IMR-90 (cell line): ENCODE results near the gene HLA-DQB1. TPM values are rescaled to one million over a fixed set of nuclear protein-coding genes. Genes with fewer than 3 reads are reported as not detected.

Experiments used
- ATAC-seq: fragments of 200-7000 bp; cut with Tn5 transposase; 2 replicates; pipeline ENCODE4 v1.9.1; 2020; ENCODE audit warnings: low read depth, mild to moderate bottlenecking, moderate library complexity
- BruUV-seq: library from RNA; stranded (reverse); fragments of 400-500 nt; replicated peaks from 2 replicates; lab custom pipeline; 2021; lab: Mats Ljungman, UMichigan
- CTCF ChIA-PET: fragments of 300-600 bp; formaldehyde crosslinking; extraction: SDS; loops from one replicate; lab custom pipeline; 2021; ENCODE audit warnings: antibody characterized with exemption; lab: Yijun Ruan, JAX
- POLR2A ChIA-PET: fragments of 300-600 bp; sonication (Branson Sonifier 250); formaldehyde crosslinking; loops from one replicate; lab custom pipeline; 2022; ENCODE audit warnings: antibody characterized with exemption; ENCODE audit not compliant: unreplicated experiment; lab: Charles Lee
- DNase-seq: peaks from one replicate; pipeline ENCODE4 v3.0.0; 2013
- H2AFZ ChIP-seq: replicated peaks from 2 replicates; pipeline ENCODE3; 2013; ENCODE audit warnings: low read length, mild to moderate bottlenecking; ENCODE audit not compliant: poor library complexity
- H2AK5ac ChIP-seq: 2 replicates; pipeline ENCODE4 v1.6.1; 2013; ENCODE audit warnings: low read depth, low read length, inconsistent platforms
- H2AK9ac ChIP-seq: replicated peaks from 2 replicates; pipeline ENCODE3; 2013; ENCODE audit warnings: mild to moderate bottlenecking, low read depth, low read length, moderate library complexity; ENCODE audit not compliant: poor library complexity
- H2BK120ac ChIP-seq: 2 replicates; pipeline ENCODE4 v1.6.1; 2013; ENCODE audit warnings: low read depth, low read length, inconsistent platforms
- H2BK15ac ChIP-seq: 3 replicates; pipeline ENCODE4 v1.6.1; 2013; ENCODE audit warnings: low read depth, low read length, inconsistent platforms
- H2BK20ac ChIP-seq: 2 replicates; pipeline ENCODE4 v1.6.1; 2013; ENCODE audit warnings: low read depth, mild to moderate bottlenecking, inconsistent platforms, low read length, moderate library complexity
- H2BK5ac ChIP-seq: 2 replicates; pipeline ENCODE4 v1.6.1; 2013; ENCODE audit warnings: mild to moderate bottlenecking, low read depth, low read length, inconsistent platforms; ENCODE audit not compliant: poor library complexity, severe bottlenecking
- H3K14ac ChIP-seq: replicated peaks from 2 replicates; pipeline ENCODE4 v1.6.1; 2013; ENCODE audit warnings: low read depth, low read length, inconsistent platforms
- H3K18ac ChIP-seq: 2 replicates; pipeline ENCODE4 v1.6.1; 2013; ENCODE audit warnings: low read depth, low read length, control low read depth
- H3K23ac ChIP-seq: 2 replicates; pipeline ENCODE4 v1.6.1; 2013; ENCODE audit warnings: low read depth, low read length, inconsistent platforms
- H3K27ac ChIP-seq: 2 replicates; pipeline ENCODE4 v1.5.1; 2013; ENCODE audit warnings: mild to moderate bottlenecking, control low read depth, low read length; ENCODE audit not compliant: insufficient read depth
- H3K27me3 ChIP-seq: 2 replicates; pipeline ENCODE4 v1.6.1; 2013; ENCODE audit warnings: low read length; ENCODE audit not compliant: control insufficient read depth, insufficient read depth
- H3K36me3 ChIP-seq: 2 replicates; pipeline ENCODE4 v1.6.1; 2013; ENCODE audit warnings: low read length, mixed read lengths; ENCODE audit not compliant: control insufficient read depth, insufficient read depth
- H3K4ac ChIP-seq: 2 replicates; pipeline ENCODE4 v1.6.1; 2013; ENCODE audit warnings: low read depth, low read length, inconsistent platforms
- H3K4me1 ChIP-seq: 2 replicates; pipeline ENCODE4 v1.6.1; 2013; ENCODE audit warnings: low read length, mixed read lengths; ENCODE audit not compliant: control insufficient read depth, insufficient read depth
- H3K4me2 ChIP-seq: 2 replicates; pipeline ENCODE4 v1.6.1; 2013; ENCODE audit warnings: low read depth, mild to moderate bottlenecking, control low read depth, low read length, moderate library complexity
- H3K4me3 ChIP-seq: 2 replicates; pipeline ENCODE4 v1.5.1; 2013; ENCODE audit warnings: low read depth, mild to moderate bottlenecking, control low read depth, low read length, moderate library complexity; ENCODE audit not compliant: insufficient read depth
- H3K56ac ChIP-seq: 2 replicates; pipeline ENCODE4 v1.6.1; 2013; ENCODE audit warnings: low read length, inconsistent platforms; ENCODE audit not compliant: insufficient read depth; ENCODE audit errors: extremely low read depth
- H3K79me1 ChIP-seq, 2 experiments: 2 replicates each; pipeline ENCODE4 v1.6.1; 2013; ENCODE audit warnings: low read length in 2 of 2, inconsistent platforms in 1 of 2, low read depth in 1 of 2
- H3K9ac ChIP-seq: 2 replicates; pipeline ENCODE4 v1.6.1; 2013; ENCODE audit warnings: low read depth, low read length, control low read depth
- H3K9me1 ChIP-seq: 2 replicates; pipeline ENCODE4 v1.6.1; 2013; ENCODE audit warnings: low read length, inconsistent platforms; ENCODE audit not compliant: insufficient read depth
- H3K9me3 ChIP-seq: 2 replicates; pipeline ENCODE4 v1.6.1; 2013; ENCODE audit warnings: low read length; ENCODE audit not compliant: control insufficient read depth, insufficient read depth
- H4K20me1 ChIP-seq: 2 replicates; pipeline ENCODE4 v1.6.1; 2013; ENCODE audit warnings: low read length, inconsistent platforms; ENCODE audit not compliant: insufficient read depth
- H4K5ac ChIP-seq: 2 replicates; pipeline ENCODE4 v1.6.1; 2013; ENCODE audit warnings: mild to moderate bottlenecking, low read depth, low read length, control low read depth
- H4K8ac ChIP-seq, 2 experiments: 2 replicates each; pipeline ENCODE4 v1.6.1; 2013; ENCODE audit warnings: low read depth in 2 of 2, low read length in 2 of 2, control low read depth in 1 of 2, inconsistent platforms in 1 of 2
- H4K91ac ChIP-seq: 2 replicates; pipeline ENCODE4 v1.6.1; 2013; ENCODE audit warnings: low read depth, low read length, inconsistent platforms; ENCODE audit not compliant: insufficient read depth
- BHLHE40 ChIP-seq: fragments of 150-350 bp; IDR thresholded peaks from 2 replicates; pipeline ENCODE4 v1.6.1; 2016; ENCODE audit warnings: mild to moderate bottlenecking, low read depth, low read length
- CEBPB ChIP-seq: IDR thresholded peaks from 2 replicates; pipeline ENCODE4 v1.6.1; 2012; ENCODE audit warnings: low read depth, low read length, improper control_type of control experiment
- CHD1 ChIP-seq: IDR thresholded peaks from 2 replicates; pipeline ENCODE4 v1.6.1; 2012; ENCODE audit warnings: low read depth, low read length, improper control_type of control experiment
- FOS ChIP-seq: fragments of 150-350 bp; IDR thresholded peaks from 2 replicates; pipeline ENCODE4 v1.6.1; 2016; ENCODE audit warnings: low read depth, low read length
- MXI1 ChIP-seq: IDR thresholded peaks from 2 replicates; pipeline ENCODE4 v1.6.1; 2012; ENCODE audit warnings: low read depth, mild to moderate bottlenecking, low read length, moderate library complexity, borderline replicate concordance
- NFE2L2 ChIP-seq: fragments of 150-350 bp; IDR thresholded peaks from 2 replicates; pipeline ENCODE4 v1.6.1; 2016; ENCODE audit warnings: low read depth, mild to moderate bottlenecking, low read length
- POLR2A ChIP-seq: IDR thresholded peaks from 2 replicates; pipeline ENCODE4 v1.6.1; 2012; ENCODE audit warnings: mild to moderate bottlenecking, low read depth, low read length
- SMC3 ChIP-seq: fragments of 150-350 bp; IDR thresholded peaks from 2 replicates; pipeline ENCODE4 v1.6.1; 2016; ENCODE audit warnings: low read depth, mild to moderate bottlenecking, antibody characterized with exemption, low read length, moderate library complexity
- WGBS, 2 experiments: methylation state at CpG; one replicate each; pipeline versions ENCODE4 v1.1.5 to v1.1.7; 2013; ENCODE audit warnings: missing lambda C conversion rate in 2 of 2; ENCODE audit not compliant: insufficient read length in 1 of 2; ENCODE audit errors: extremely low coverage in 2 of 2; 5-methylcytosine and 5-hydroxymethylcytosine counted together
- dilution Hi-C: fragments of 300-500 bp; cut with HindIII; formaldehyde crosslinking; loops from one replicate; pipeline ENCODE4 v1.14.3; 2018; ENCODE audit warnings: low sequenced_read_pairs; ENCODE audit not compliant: unreplicated experiment
- in situ Hi-C: fragments of 300-500 bp; cut with MboI; formaldehyde crosslinking; loops from 3 replicates; pipeline ENCODE4 v1.14.3; 2019; ENCODE audit warnings: low sequenced_read_pairs, inconsistent platforms, mixed read lengths
- intact Hi-C: fragments of 100-400 bp; cut with micrococcal nuclease; formaldehyde crosslinking; loops from 2 replicates; pipeline ENCODE4 v1.10.0; 2022
- polyA plus RNA-seq, 3 experiments: library from polyadenylated mRNA; depleted of rRNA; stranded (reverse); fragments of >200 nt; gene quantifications; 2 replicates each; pipeline ENCODE4 v1.2.3, GENCODE V29; 2012; ENCODE audit warnings: low replicate concordance in 1 of 3
- total RNA-seq: library from RNA; depleted of rRNA; stranded (reverse); fragments of >200 nt; gene quantifications from 2 replicates; pipeline ENCODE4 v1.2.3, GENCODE V29; 2012
- TF ChIP-seq, protein P1 (sequence below): fragments of 150-350 bp; IDR thresholded peaks from 2 replicates; pipeline ENCODE4 v1.6.1; 2017; ENCODE audit warnings: mild to moderate bottlenecking, antibody characterized with exemption, low read length, low read depth
- TF ChIP-seq, protein P2 (sequence below): conservative IDR thresholded peaks from 2 replicates; pipeline ENCODE4 v1.5.1; 2012; ENCODE audit warnings: mild to moderate bottlenecking, low read depth, low read length, improper control_type of control experiment
- TF ChIP-seq, protein P3 (sequence below): fragments of 150-350 bp; IDR thresholded peaks from 2 replicates; pipeline ENCODE4 v1.6.1; 2016; ENCODE audit warnings: low read depth, mild to moderate bottlenecking, low read length, moderate library complexity, borderline replicate concordance

HLA-DQB1 gene
- total and polyA plus RNA-seq, 2 of the 4 experiments (the other 2 are of a cell fraction): not detected

DNA sequence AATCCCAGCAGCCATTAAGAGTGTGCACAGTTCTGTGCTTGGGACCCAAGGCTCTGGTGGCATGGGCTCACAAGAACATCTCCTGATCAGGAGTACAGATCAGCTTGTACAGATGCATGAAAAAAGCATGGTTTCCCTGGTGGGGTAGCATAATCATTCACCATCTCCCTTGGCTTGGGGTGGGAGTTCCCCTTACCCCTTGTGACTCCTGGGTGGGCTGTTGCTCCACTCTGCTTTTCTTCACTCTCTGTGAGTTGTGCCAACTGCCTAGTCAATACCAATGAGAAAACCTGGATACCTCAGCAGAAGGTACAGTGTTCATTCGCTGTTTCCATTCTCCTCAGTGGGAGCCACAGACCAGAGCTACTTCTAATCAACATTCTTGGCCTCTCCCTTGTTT, 13.6 kb upstream of the HLA-DQB1 start:
- H2AFZ ChIP-seq: no peak overlapping the region
- no peak overlapping the region for H3K56ac ChIP-seq
- H4K20me1 ChIP-seq: no peaks in the 10 kb centered on the region
- H3K36me3 ChIP-seq: no peaks in the 10 kb centered on the region
- WGBS, 2 experiments: no CpG with 5 or more reads among the region's 1 CpG
- no peak overlapping the region for H2BK20ac ChIP-seq
- dilution Hi-C loops (no loop called here), intact Hi-C loops (no loop called here), in situ Hi-C loops (no loop called here)
- H3K27ac ChIP-seq: no peak overlapping the region
- H3K27me3 ChIP-seq: no peaks in the 10 kb centered on the region
- no peak overlapping the region for H4K8ac ChIP-seq
- no peak overlapping the region for H2BK15ac ChIP-seq
- H3K4me2 ChIP-seq: no peak overlapping the region
- CTCF ChIA-PET: no interaction called here
- DNase-seq (no peak), ATAC-seq (no peak)
- POLR2A ChIA-PET: no interaction called here
- TF ChIP-seq FOS (no peak), CEBPB (no peak), POLR2A (no peak), CHD1 (no peak), BHLHE40 (no peak), MXI1 (no peak), SMC3 (no peak), NFE2L2 (no peak)
- TF ChIP-seq, protein P1, sequence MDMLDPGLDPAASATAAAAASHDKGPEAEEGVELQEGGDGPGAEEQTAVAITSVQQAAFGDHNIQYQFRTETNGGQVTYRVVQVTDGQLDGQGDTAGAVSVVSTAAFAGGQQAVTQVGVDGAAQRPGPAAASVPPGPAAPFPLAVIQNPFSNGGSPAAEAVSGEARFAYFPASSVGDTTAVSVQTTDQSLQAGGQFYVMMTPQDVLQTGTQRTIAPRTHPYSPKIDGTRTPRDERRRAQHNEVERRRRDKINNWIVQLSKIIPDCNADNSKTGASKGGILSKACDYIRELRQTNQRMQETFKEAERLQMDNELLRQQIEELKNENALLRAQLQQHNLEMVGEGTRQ: no peak
- TF ChIP-seq, protein P2, sequence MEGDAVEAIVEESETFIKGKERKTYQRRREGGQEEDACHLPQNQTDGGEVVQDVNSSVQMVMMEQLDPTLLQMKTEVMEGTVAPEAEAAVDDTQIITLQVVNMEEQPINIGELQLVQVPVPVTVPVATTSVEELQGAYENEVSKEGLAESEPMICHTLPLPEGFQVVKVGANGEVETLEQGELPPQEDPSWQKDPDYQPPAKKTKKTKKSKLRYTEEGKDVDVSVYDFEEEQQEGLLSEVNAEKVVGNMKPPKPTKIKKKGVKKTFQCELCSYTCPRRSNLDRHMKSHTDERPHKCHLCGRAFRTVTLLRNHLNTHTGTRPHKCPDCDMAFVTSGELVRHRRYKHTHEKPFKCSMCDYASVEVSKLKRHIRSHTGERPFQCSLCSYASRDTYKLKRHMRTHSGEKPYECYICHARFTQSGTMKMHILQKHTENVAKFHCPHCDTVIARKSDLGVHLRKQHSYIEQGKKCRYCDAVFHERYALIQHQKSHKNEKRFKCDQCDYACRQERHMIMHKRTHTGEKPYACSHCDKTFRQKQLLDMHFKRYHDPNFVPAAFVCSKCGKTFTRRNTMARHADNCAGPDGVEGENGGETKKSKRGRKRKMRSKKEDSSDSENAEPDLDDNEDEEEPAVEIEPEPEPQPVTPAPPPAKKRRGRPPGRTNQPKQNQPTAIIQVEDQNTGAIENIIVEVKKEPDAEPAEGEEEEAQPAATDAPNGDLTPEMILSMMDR: no peak
- TF ChIP-seq, protein P3, sequence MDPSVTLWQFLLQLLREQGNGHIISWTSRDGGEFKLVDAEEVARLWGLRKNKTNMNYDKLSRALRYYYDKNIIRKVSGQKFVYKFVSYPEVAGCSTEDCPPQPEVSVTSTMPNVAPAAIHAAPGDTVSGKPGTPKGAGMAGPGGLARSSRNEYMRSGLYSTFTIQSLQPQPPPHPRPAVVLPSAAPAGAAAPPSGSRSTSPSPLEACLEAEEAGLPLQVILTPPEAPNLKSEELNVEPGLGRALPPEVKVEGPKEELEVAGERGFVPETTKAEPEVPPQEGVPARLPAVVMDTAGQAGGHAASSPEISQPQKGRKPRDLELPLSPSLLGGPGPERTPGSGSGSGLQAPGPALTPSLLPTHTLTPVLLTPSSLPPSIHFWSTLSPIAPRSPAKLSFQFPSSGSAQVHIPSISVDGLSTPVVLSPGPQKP: no peak
- H2AK9ac ChIP-seq: no peak overlapping the region
- H2BK120ac ChIP-seq: no peak overlapping the region
- no peaks in the 10 kb centered on the region for H3K9me1 ChIP-seq
- no peak overlapping the region for H2BK5ac ChIP-seq
- H3K79me1 ChIP-seq: no peaks in the 10 kb centered on the region
- H4K91ac ChIP-seq: no peak overlapping the region
- no peak overlapping the region for H3K23ac ChIP-seq
- no peaks in the 10 kb centered on the region for H3K9me3 ChIP-seq
- no peak overlapping the region for H3K18ac ChIP-seq
- H3K9ac ChIP-seq: no peak overlapping the region
- H3K4me1 ChIP-seq: no peaks in the 10 kb centered on the region
- H3K4me3 ChIP-seq: no peak overlapping the region
- BruUV-seq: no TSS peak
- H3K14ac ChIP-seq: no peak overlapping the region
- H3K4ac ChIP-seq: no peak overlapping the region
- no peak overlapping the region for H4K5ac ChIP-seq
- no peak overlapping the region for H2AK5ac ChIP-seq
